Neutrophil (primary cell): ENCODE data around the gene MRAP2.

Experiments
- H3K27ac ChIP-seq: fragments of 200-600 bp; sonication (generic); 2 replicates; pipeline ENCODE4 v1.5.1; 2016; ENCODE audit warnings: mild to moderate bottlenecking, moderate library complexity
- H3K27me3 ChIP-seq: fragments of 200-600 bp; sonication (generic); 2 replicates; pipeline ENCODE4 v1.6.0; 2016; ENCODE audit warnings: mild to moderate bottlenecking
- H3K36me3 ChIP-seq: fragments of 200-600 bp; sonication (generic); 2 replicates; pipeline ENCODE4 v1.5.1; 2017
- H3K4me1 ChIP-seq, 2 experiments: fragments of 200-600 bp in 1 of 2; sonication (generic) in 1 of 2; 1 replicate in 1 of 2; 2 replicates in 1 of 2; pipeline versions ENCODE4 v1.5.1 to v1.6.1; 2013 to 2016; ENCODE audit warnings: low read depth in 1 of 2, low read length in 1 of 2, mild to moderate bottlenecking in 1 of 2, moderate library complexity in 1 of 2; ENCODE audit not compliant: control insufficient read depth in 1 of 2, insufficient read depth in 1 of 2
- H3K4me3 ChIP-seq, 2 experiments: fragments of 200-600 bp in 1 of 2; sonication (generic) in 1 of 2; 1 replicate in 1 of 2; 2 replicates in 1 of 2; pipeline ENCODE4 v1.5.1; 2013 to 2016; ENCODE audit warnings: low read depth in 1 of 2, low read length in 1 of 2, mild to moderate bottlenecking in 1 of 2, moderate library complexity in 1 of 2
- H3K9me3 ChIP-seq: fragments of 200-600 bp; sonication (generic); 2 replicates; pipeline ENCODE4 v1.5.1; 2016
- TF ChIP-seq, protein P1 (sequence below): fragments of 200-600 bp; sonication (generic); IDR thresholded peaks from 2 replicates; pipeline ENCODE4 v1.5.1; 2016; ENCODE audit warnings: antibody characterized with exemption

Gene MRAP2

GRCh38 chr6:84001119-84001518 is 32.5 kb upstream of the MRAP2 start:
- H3K27ac ChIP-seq = no peak overlapping the region
- H3K36me3 ChIP-seq = no peaks in the 10 kb centered on the region
- H3K9me3 ChIP-seq = no peaks in the 10 kb centered on the region
- TF ChIP-seq, protein P1, sequence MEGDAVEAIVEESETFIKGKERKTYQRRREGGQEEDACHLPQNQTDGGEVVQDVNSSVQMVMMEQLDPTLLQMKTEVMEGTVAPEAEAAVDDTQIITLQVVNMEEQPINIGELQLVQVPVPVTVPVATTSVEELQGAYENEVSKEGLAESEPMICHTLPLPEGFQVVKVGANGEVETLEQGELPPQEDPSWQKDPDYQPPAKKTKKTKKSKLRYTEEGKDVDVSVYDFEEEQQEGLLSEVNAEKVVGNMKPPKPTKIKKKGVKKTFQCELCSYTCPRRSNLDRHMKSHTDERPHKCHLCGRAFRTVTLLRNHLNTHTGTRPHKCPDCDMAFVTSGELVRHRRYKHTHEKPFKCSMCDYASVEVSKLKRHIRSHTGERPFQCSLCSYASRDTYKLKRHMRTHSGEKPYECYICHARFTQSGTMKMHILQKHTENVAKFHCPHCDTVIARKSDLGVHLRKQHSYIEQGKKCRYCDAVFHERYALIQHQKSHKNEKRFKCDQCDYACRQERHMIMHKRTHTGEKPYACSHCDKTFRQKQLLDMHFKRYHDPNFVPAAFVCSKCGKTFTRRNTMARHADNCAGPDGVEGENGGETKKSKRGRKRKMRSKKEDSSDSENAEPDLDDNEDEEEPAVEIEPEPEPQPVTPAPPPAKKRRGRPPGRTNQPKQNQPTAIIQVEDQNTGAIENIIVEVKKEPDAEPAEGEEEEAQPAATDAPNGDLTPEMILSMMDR = no peak
- H3K27me3 ChIP-seq = no peaks in the 10 kb centered on the region
- H3K4me3 ChIP-seq = no peak overlapping the region
- no peaks in the 10 kb centered on the region for H3K4me1 ChIP-seq

DNA sequence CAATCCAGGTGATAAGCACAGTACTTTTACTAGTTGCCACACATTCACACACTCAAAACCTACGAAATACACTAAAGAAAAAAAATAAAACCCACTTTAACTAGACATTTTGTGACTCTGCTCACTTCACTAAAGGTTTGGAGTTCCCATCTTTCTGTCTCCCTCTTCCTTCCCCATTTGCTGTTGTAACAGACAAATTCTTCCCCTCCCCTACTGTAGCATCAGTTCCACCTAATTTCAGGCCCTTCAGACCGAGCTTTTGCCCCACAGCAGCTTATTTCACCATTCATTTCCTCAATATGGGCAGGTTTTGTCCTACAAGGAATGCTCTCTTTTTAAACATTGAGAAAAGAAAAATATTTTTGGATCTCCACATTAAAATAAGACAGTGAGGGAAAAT is 31.3 kb upstream of the MRAP2 start:
- TF ChIP-seq, protein P1 = no peak
- H3K4me3 ChIP-seq = no peak overlapping the region
- no peaks in the 10 kb centered on the region for H3K36me3 ChIP-seq
- H3K27me3 ChIP-seq = no peaks in the 10 kb centered on the region
- H3K27ac ChIP-seq = no peak overlapping the region
- H3K9me3 ChIP-seq = no peaks in the 10 kb centered on the region
- no peaks in the 10 kb centered on the region for H3K4me1 ChIP-seq

- no peak overlapping the region for H3K4me3 ChIP-seq
- no peaks in the 10 kb centered on the region for H3K9me3 ChIP-seq
- TF ChIP-seq, protein P1 = no peak
- no peaks in the 10 kb centered on the region for H3K4me1 ChIP-seq
- H3K27me3 ChIP-seq = no peaks in the 10 kb centered on the region
- H3K36me3 ChIP-seq = no peaks in the 10 kb centered on the region
- no peak overlapping the region for H3K27ac ChIP-seq
These were observed 30.4 kb upstream of the MRAP2 start for GRCh38 chr6:84003131-84003530.

GRCh38 chr6:84003654-84004053 is 29.9 kb upstream of the MRAP2 start:
- Histone ChIP-seq H3K9me3 (no peaks in the 10 kb centered on the region), H3K4me1 (no peaks in the 10 kb centered on the region), H3K36me3 (no peaks in the 10 kb centered on the region), H3K4me3 (no peak overlapping the region), H3K27ac (no peak overlapping the region), H3K27me3 (no peaks in the 10 kb centered on the region)
- TF ChIP-seq, protein P1 = no peak

GRCh38 chr6:84007871-84008270 is 25.7 kb upstream of the MRAP2 start:
- Histone ChIP-seq H3K9me3 (no peaks in the 10 kb centered on the region), H3K27me3 (no peaks in the 10 kb centered on the region), H3K4me3 (no peak overlapping the region), H3K27ac (no peak overlapping the region), H3K4me1 (no peaks in the 10 kb centered on the region), H3K36me3 (no peaks in the 10 kb centered on the region)
- TF ChIP-seq, protein P1 = no peak

DNA sequence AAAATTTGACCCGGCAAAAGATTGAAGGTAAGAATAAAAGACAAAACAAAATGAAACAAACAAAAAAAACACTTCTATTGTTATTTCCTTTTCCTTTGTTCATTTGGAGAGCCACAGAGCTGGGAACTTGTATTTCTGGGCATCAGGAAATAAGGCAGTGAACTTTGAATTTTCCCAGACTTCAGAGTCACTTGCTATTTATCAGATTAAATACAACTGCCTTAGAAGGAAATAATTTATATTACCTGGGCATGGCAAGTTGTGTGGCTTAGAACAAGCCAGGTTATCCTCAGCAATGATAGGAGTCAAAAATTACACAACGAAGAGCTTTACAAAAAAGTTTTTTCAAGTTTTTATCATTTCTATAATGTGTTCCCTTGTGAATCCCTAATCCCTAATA is 20.2 kb upstream of the MRAP2 start:
- no peaks in the 10 kb centered on the region for H3K4me1 ChIP-seq
- TF ChIP-seq, protein P1 = no peak

More for the DNA sequence above, 20.2 kb upstream of the MRAP2 start:
- no peaks in the 10 kb centered on the region for H3K9me3 ChIP-seq
- no peaks in the 10 kb centered on the region for H3K27me3 ChIP-seq
- no peak overlapping the region for H3K27ac ChIP-seq
- H3K4me3 ChIP-seq = no peak overlapping the region
- H3K36me3 ChIP-seq = no peaks in the 10 kb centered on the region
